Left cardiac atrium (tissue), 4 donors: ENCODE data around the gene MARCHF9. TPM values are rescaled to one million over a fixed set of nuclear protein-coding genes. Genes with fewer than 3 reads are reported as not detected.
A peak's percentile ranks its signal among the peaks of the same experiment; 100 is the strongest.
"Not testable (repeated sequence)": the region's sequence is repeated elsewhere in the genome, so short reads cannot be mapped to it uniquely, and the experiment has no call there.

Source experiments
- ATAC-seq, 2 donors: fragments of 200-7000 bp; cut with Tn5 transposase; one replicate each; pipeline ENCODE4 v1.9.1; 2020; ENCODE audit warnings: mild to moderate bottlenecking in 2 of 2, moderate library complexity in 2 of 2
- DNase-seq: peaks from one replicate; pipeline ENCODE4 v3.0.0-alpha.2; 2020
- intact Hi-C, 2 donors: fragments of 100-400 bp; cut with DNase I; formaldehyde crosslinking; loops; one replicate each; pipeline versions ENCODE4 v1.14.1 to v1.15.1; 2022 to 2023
- total RNA-seq, 2 donors: library from RNA; stranded (reverse); fragmentation: NEBNext Ultra II Directional; extraction: Animal tissue kit (Norgen Biotek cat#: 25700); gene quantifications; one replicate each; pipeline ENCODE4 v1.2.1, GENCODE V29; 2021
- donor health status: DM: no; HTN: yes; CAD: no.
- donor health status: DM: no; HTN: yes; CAD: no; lungs with severe emphysema.
- donor health status: DM: yes; HTN: yes; CAD: no.
- donor health status: Dilated cardiomyopathy.

Gene MARCHF9
- total RNA-seq, 2 donors from 2014 or later = 11.7 to 15.0 TPM

GRCh38 chr12:57764662-57765002, 9.7 kb downstream of the MARCHF9 start:
- intact Hi-C loops = no loop called here
- DNase-seq (no peak), ATAC-seq (peak in 1 of 2 donors; percentile 6)

GRCh38 chr12:57765003-57765697, 10.2 kb downstream of the MARCHF9 start:
- ATAC-seq (peak; percentile 51 to 62), DNase-seq (peak; percentile 47)
- intact Hi-C loops = no loop called here

- intact Hi-C loops = no loop called here
- no peak for DNase-seq
- peak; percentile 13 to 26 for ATAC-seq
Observed at GRCh38 chr12:57765698-57766463, 11.0 kb downstream of the MARCHF9 start.

GRCh38 chr12:57766464-57767304, 11.8 kb downstream of the MARCHF9 start, which contains the start of gene CYP27B1:
CYP27B1 (minus strand) TSS chr12:57767078; CDS start chr12:57767041, 37 bp downstream.
- DNase-seq (peak; percentile 49), ATAC-seq (peak; percentile 19 to 24)

GRCh38 chr12:57767305-57767698, 12.4 kb downstream of the MARCHF9 start:
- intact Hi-C loops = no loop called here
- no peak for DNase-seq
- no peak for ATAC-seq

More at GRCh38 chr12:57766464-57767304, 11.8 kb downstream of the MARCHF9 start, which contains the start of gene CYP27B1:
- intact Hi-C loops = no loop called here

GRCh38 chr12:57767876-57768275, 13.0 kb downstream of the MARCHF9 start:
- ATAC-seq = no peak

GRCh38 chr12:57769594-57769993, 14.7 kb downstream of the MARCHF9 start:
- ATAC-seq = no peak
- no peak for DNase-seq
- intact Hi-C loops = no loop called here

More at GRCh38 chr12:57767876-57768275, 13.0 kb downstream of the MARCHF9 start:
- no peak for DNase-seq
- intact Hi-C loops = no loop called here

GRCh38 chr12:57770734-57771133, 15.8 kb downstream of the MARCHF9 start:
- DNase-seq = no peak
- intact Hi-C loops = no loop called here
- ATAC-seq = no peak

GRCh38 chr12:57771236-57771872, 16.5 kb downstream of the MARCHF9 start:
- peak; percentile 83 to 85 for ATAC-seq
- DNase-seq = peak; percentile 95
- intact Hi-C loops = no loop called here

- intact Hi-C loops = no loop called here
- peak; percentile 96 for DNase-seq
- ATAC-seq = peak; percentile 96
Observed at GRCh38 chr12:57771873-57772428, 17.0 kb downstream of the MARCHF9 start, which contains the start of gene METTL1. METTL1 (minus strand) TSS chr12:57772105; CDS start chr12:57772083, 22 bp downstream.

GRCh38 chr12:57772429-57773322, 17.8 kb downstream of the MARCHF9 start, which contains the start of gene EEF1AKMT3:
EEF1AKMT3 (plus strand) TSS chr12:57772614; CDS start chr12:57772725, 111 bp downstream.
- DNase-seq (peak; percentile 78), ATAC-seq (peak; percentile 70 to 73)
- intact Hi-C loops = no loop called here

GRCh38 chr12:57774634-57775033, 19.7 kb downstream of the MARCHF9 start:
- DNase-seq, ATAC-seq, intact Hi-C loops: not testable (repeated sequence)

GRCh38 chr12:57775044-57775443, 20.1 kb downstream of the MARCHF9 start:
- DNase-seq (no peak), ATAC-seq (no peak)
- intact Hi-C loops = no loop called here

GRCh38 chr12:57775563-57776246, 20.8 kb downstream of the MARCHF9 start:
- DNase-seq (no peak), ATAC-seq (no peak)
- intact Hi-C loops = no loop called here

- ATAC-seq = no peak
Observed at GRCh38 chr12:57776247-57776587, 21.3 kb downstream of the MARCHF9 start.

GRCh38 chr12:57777367-57777766, 22.5 kb downstream of the MARCHF9 start:
- ATAC-seq (no peak), DNase-seq (no peak)
- intact Hi-C loops = no loop called here

More at GRCh38 chr12:57776247-57776587, 21.3 kb downstream of the MARCHF9 start:
- DNase-seq = no peak
- intact Hi-C loops = no loop called here

- no peak for DNase-seq
- intact Hi-C loops = no loop called here
Observed at GRCh38 chr12:57777911-57778310, 23.0 kb downstream of the MARCHF9 start.

More at GRCh38 chr12:57777911-57778310, 23.0 kb downstream of the MARCHF9 start:
- no peak for ATAC-seq
